ENCODE data around the gene OR10G3.
A peak's percentile ranks its signal among the peaks of the same experiment; 100 is the strongest.

OR10G3 gene

GRCh38 chr14:21525962-21526671 is 53.8 kb downstream of the OR10G3 start, which contains the start of gene SALL2:
Gene SALL2 (minus strand): TSS chr14:21526346. CDS start chr14:21526127, 219 bp downstream.
- TF ChIP-seq, protein P1, sequence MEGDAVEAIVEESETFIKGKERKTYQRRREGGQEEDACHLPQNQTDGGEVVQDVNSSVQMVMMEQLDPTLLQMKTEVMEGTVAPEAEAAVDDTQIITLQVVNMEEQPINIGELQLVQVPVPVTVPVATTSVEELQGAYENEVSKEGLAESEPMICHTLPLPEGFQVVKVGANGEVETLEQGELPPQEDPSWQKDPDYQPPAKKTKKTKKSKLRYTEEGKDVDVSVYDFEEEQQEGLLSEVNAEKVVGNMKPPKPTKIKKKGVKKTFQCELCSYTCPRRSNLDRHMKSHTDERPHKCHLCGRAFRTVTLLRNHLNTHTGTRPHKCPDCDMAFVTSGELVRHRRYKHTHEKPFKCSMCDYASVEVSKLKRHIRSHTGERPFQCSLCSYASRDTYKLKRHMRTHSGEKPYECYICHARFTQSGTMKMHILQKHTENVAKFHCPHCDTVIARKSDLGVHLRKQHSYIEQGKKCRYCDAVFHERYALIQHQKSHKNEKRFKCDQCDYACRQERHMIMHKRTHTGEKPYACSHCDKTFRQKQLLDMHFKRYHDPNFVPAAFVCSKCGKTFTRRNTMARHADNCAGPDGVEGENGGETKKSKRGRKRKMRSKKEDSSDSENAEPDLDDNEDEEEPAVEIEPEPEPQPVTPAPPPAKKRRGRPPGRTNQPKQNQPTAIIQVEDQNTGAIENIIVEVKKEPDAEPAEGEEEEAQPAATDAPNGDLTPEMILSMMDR (IDR thresholded peaks at IDR 0.05; ENCODE audit: low read depth, low read length): no peak
- peak within 1 kb of the TSS; percentile 66 for H3K4me3 ChIP-seq (ENCODE audit: low read depth, low read length)

DNA sequence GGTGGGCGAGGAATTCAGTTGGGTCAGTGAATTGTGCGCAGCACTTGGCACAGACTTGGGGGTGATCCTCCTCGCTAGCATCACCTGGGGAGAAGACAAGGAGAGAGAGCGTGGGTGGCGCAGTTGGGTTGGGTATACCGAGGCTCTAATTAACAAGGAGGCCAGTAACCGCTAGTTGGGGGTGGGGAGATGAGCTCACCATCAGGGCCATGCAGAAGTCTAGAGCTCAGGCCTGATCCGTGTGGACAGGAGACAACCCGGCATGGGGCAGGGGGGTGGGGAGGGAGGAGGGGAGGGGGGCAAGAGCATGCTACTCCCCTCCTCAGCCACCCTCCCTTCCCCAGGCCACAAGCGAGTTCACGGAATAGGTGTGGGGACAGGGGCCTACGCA is 54.3 kb downstream of the OR10G3 start:
- TF ChIP-seq, protein P1 (IDR thresholded peaks at IDR 0.05; ENCODE audit: low read depth, low read length): no peak
- peak overlapping the region; percentile 66 for H3K4me3 ChIP-seq (ENCODE audit: low read depth, low read length)

GRCh38 chr14:21524575-21525490 is 55.0 kb downstream of the OR10G3 start:
- peak overlapping the region; percentile 66 for H3K4me3 ChIP-seq (ENCODE audit: low read depth, low read length)
- TF ChIP-seq, protein P1 (IDR thresholded peaks at IDR 0.05; ENCODE audit: low read depth, low read length): no peak

DNA sequence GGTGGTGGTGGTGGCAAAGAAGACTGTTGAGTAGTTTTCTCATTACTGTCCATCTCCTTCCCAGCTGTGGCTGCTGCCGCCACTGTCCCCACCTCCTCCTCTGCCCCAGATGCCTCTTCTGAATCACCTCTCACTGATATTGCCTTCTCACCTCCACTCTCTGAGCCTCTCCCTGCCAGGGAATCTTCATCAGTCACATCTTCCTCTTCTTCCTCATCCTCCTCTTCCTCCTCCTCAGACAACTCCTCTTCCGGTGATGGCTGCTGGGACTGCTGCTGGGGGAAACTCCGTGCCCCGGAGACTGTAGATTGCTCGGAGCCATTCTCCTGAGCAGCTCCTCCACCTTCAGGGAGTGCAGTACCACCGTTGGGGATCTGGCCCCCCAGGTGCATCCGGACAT is 56.7 kb downstream of the OR10G3 start:
- H3K4me3 ChIP-seq (ENCODE audit: low read depth, low read length): no peak overlapping the region
- TF ChIP-seq, protein P1 (IDR thresholded peaks at IDR 0.05; ENCODE audit: low read depth, low read length): no peak

DNA sequence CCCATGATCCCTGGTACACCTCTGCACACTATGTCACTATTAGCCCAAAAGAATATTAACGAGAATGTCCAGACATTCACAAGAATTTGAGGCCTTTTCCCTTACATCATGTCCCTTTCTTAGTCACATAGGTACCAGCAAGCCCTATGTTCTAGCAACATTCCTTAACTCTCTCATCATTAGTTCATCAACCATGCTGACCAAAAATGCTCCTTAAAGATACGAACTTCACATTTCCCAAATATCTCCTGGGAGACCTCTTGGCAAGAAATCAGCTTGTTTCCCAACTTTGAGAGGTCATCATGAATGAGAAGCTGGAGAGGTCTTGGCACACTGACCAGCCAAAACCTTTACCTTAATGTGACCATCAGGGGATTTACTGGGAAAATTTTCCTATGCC is 58.4 kb downstream of the OR10G3 start:
- H3K4me3 ChIP-seq (ENCODE audit: low read depth, low read length): no peak overlapping the region
- TF ChIP-seq, protein P1 (IDR thresholded peaks at IDR 0.05; ENCODE audit: low read depth, low read length): no peak

DNA sequence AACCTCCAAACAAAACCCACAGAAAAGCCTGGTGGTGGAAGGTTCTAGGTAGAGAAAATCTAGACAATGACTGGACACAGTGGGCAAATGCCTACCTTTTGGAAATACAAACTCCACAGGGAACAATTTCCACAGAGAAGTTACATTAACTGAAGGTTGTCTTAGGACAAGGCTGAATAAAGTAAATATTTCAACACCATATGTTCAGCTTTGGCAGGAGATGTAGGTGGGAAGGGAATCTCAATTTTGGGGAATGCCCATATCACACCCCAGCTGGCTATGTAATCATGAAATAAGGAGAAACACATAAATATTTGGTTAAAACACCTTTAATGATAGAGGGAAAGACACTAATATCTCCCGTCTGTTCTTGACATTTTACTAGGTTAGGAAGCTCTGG is 59.1 kb downstream of the OR10G3 start:
- no peak overlapping the region for H3K4me3 ChIP-seq (ENCODE audit: low read depth, low read length)
- TF ChIP-seq, protein P1 (IDR thresholded peaks at IDR 0.05; ENCODE audit: low read depth, low read length): no peak

DNA sequence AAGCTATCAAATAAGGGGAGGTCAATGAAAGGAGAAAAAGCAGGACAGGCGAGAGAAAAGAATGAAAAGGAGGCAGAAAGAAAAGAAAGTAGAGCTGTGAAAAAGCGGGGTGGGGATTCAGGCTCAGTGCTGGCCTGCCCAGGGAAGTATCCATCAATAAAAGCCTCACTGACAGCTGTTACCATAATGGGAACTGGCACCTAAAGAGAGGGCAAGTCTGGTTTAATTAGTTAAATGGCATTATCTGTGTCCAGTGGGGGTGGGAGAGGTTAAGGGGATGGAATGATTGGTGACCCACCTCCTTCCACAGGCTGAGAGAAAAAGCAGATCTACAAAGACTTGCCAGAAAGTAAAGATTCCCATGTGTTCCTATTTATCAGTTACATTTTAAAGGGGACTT is 61.2 kb downstream of the OR10G3 start:
- TF ChIP-seq, protein P1 (IDR thresholded peaks at IDR 0.05; ENCODE audit: low read depth, low read length): no peak
- no peak overlapping the region for H3K4me3 ChIP-seq (ENCODE audit: low read depth, low read length)
